PC-9 (cell line): Measurements from ENCODE around the gene NINJ2. TPM values are rescaled to one million over a fixed set of nuclear protein-coding genes. Genes with fewer than 3 reads are reported as not detected.

Experiments
- BruUV-seq: library from RNA; stranded (reverse); fragments of 400-500 nt; replicated peaks from 2 replicates; lab custom pipeline; 2021; lab: Mats Ljungman, UMichigan
- CTCF ChIA-PET: fragments of 300-600 bp; sonication (Branson Sonifier 250); formaldehyde crosslinking; loops from one replicate; lab custom pipeline; 2022; ENCODE audit warnings: antibody characterized with exemption; lab: Charles Lee
- POLR2A ChIA-PET: fragments of 300-600 bp; sonication (Branson Sonifier 250); formaldehyde crosslinking; loops from one replicate; lab custom pipeline; 2022; ENCODE audit warnings: antibody characterized with exemption; ENCODE audit not compliant: unreplicated experiment; lab: Charles Lee
- DNase-seq, 2 experiments: peaks; one replicate each; pipeline versions ENCODE4 v3.0.0 to v3.0.0-alpha.2; 2015 to 2022; ENCODE audit warnings: mixed read lengths in 1 of 2
- H2AFZ ChIP-seq: fragments of 200-600 bp; sonication (generic); 2 replicates; pipeline ENCODE4 v1.8.1; 2017; ENCODE audit warnings: antibody characterized with exemption
- H3F3A ChIP-seq: fragments of 200-600 bp; sonication (generic); 2 replicates; pipeline ENCODE4 v1.8.1; 2017; ENCODE audit warnings: antibody characterized with exemption, mild to moderate bottlenecking, low read depth; ENCODE audit not compliant: insufficient read depth
- H3K27ac ChIP-seq: fragments of 200-600 bp; sonication (generic); 2 replicates; pipeline ENCODE4 v1.6.1; 2016; ENCODE audit warnings: mixed run types
- H3K27me3 ChIP-seq: fragments of 200-600 bp; sonication (generic); 2 replicates; pipeline ENCODE4 v1.6.1; 2016; ENCODE audit warnings: low read depth, mixed run types; ENCODE audit not compliant: insufficient read depth
- H3K36me3 ChIP-seq: fragments of 200-600 bp; sonication (generic); 2 replicates; pipeline ENCODE4 v1.6.1; 2016; ENCODE audit warnings: low read depth, mixed run types
- H3K4me1 ChIP-seq: fragments of 200-600 bp; sonication (generic); replicated peaks from 2 replicates; pipeline ENCODE4 v1.6.1; 2016; ENCODE audit warnings: mixed run types; ENCODE audit not compliant: insufficient read depth
- H3K4me2 ChIP-seq: fragments of 200-600 bp; sonication (generic); 2 replicates; pipeline ENCODE4 v1.6.1; 2017; ENCODE audit warnings: mixed run types
- H3K4me3 ChIP-seq: fragments of 200-600 bp; sonication (generic); 2 replicates; pipeline ENCODE4 v1.6.1; 2016; ENCODE audit warnings: mixed run types
- H3K79me2 ChIP-seq: fragments of 200-600 bp; sonication (generic); 2 replicates; pipeline ENCODE4 v1.6.1; 2017; ENCODE audit warnings: low read depth, mixed run types
- H3K9me2 ChIP-seq: fragments of 200-600 bp; sonication (generic); 2 replicates; pipeline ENCODE4 v1.8.1; 2017; ENCODE audit warnings: mild to moderate bottlenecking; ENCODE audit not compliant: insufficient read depth
- H3K9me3 ChIP-seq: fragments of 200-600 bp; sonication (generic); 2 replicates; pipeline ENCODE4 v1.8.1; 2016; ENCODE audit warnings: low read depth; ENCODE audit not compliant: insufficient read depth
- H4K20me1 ChIP-seq: fragments of 200-600 bp; sonication (generic); 2 replicates; pipeline ENCODE4 v1.8.1; 2017; ENCODE audit not compliant: insufficient read depth
- CTCF ChIP-seq: fragments of 200-600 bp; sonication (generic); conservative IDR thresholded peaks from 2 replicates; pipeline ENCODE4 v1.6.1; 2017; ENCODE audit warnings: mixed run types, antibody characterized with exemption, mild to moderate bottlenecking, moderate library complexity
- EZH2 ChIP-seq: fragments of 200-600 bp; sonication (generic); IDR thresholded peaks from 2 replicates; pipeline ENCODE4 v1.8.0; 2017; ENCODE audit warnings: antibody characterized with exemption, low read depth
- intact Hi-C: fragments of 100-400 bp; cut with micrococcal nuclease; formaldehyde crosslinking; loops from one replicate; pipeline ENCODE4 v1.10.0; 2022; ENCODE audit not compliant: unreplicated experiment
- total RNA-seq: library from RNA; stranded (reverse); gene quantifications from 2 replicates; pipeline ENCODE4 v1.2.3, GENCODE V29; 2021

Gene NINJ2
- total RNA-seq, 1 experiment from 2014 or later: 19.3 TPM

DNA sequence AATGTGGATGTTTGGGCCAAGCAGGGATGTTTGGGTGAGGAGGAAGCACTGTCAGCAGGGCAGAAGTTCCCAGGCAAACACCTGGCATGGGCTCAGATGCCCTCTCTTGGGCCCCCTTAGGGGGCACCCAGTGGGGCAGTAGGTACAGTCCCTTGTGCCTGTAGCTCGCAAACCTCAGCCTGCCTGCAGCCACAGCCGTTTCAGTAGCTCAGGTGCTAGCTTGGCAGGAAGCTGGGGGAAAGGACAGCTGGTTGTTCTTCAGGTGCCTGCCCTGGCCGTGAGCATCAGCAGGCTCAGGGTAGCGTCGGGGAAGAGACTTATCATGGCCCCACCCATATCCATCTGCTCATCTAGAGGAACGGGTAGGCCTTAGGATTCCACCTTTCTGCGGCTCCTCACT is 136.0 kb downstream of the NINJ2 start:
- no TSS peak for BruUV-seq
- Histone ChIP-seq H3K36me3 (no peaks in the 10 kb centered on the region), H2AFZ (no peak overlapping the region), H3K4me2 (no peak overlapping the region), H3K27ac (no peak overlapping the region), H4K20me1 (no peaks in the 10 kb centered on the region), H3K9me3 (peaks cover 4% of the 10 kb centered on the region; the same call in 1 of the 2 replicates), H3K4me3 (no peak overlapping the region), H3K79me2 (no peaks in the 10 kb centered on the region), H3F3A (peaks cover 9% of the 10 kb centered on the region), H3K27me3 (no peaks in the 10 kb centered on the region), H3K9me2 (no peaks in the 10 kb centered on the region), H3K4me1 (peaks cover 5% of the 10 kb centered on the region)
- no peak for DNase-seq
- intact Hi-C loops: no loop called here
- POLR2A ChIA-PET: interaction anchor here (0.7 kb wide), 1 partner anchor 83 kb away, joined by 4 read pairs; no protein-coding TSS in a partner anchor
- CTCF ChIA-PET: interaction anchor here (0.6 kb wide), 1 partner anchor 83 kb away, joined by 3 read pairs; no protein-coding TSS in a partner anchor
- TF ChIP-seq CTCF: no peak

DNA sequence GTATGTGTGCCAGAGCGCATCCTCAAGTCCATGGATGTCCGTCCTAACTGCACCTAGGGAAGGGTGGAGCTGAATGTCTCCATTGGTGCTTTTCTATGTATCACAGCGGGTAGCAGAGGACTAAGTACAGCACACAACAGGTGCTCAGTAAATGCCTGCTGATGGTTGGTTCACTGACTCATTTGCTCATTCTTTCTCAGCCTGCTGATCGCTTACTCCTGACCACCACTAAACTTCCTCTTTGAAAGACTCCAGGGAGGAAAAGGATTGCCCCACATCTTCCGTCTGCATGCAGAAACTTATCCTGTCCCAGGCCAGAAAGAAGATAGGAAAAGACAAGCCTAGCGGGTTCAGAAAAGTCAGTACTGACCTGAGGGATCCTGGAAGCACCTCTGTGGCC is 137.2 kb downstream of the NINJ2 start:
- Histone ChIP-seq H3F3A (peaks cover 9% of the 10 kb centered on the region), H4K20me1 (no peaks in the 10 kb centered on the region), H3K4me1 (peaks cover 5% of the 10 kb centered on the region), H3K79me2 (no peaks in the 10 kb centered on the region), H3K27me3 (no peaks in the 10 kb centered on the region), H2AFZ (no peak overlapping the region), H3K4me3 (no peak overlapping the region), H3K4me2 (no peak overlapping the region), H3K9me2 (no peaks in the 10 kb centered on the region), H3K27ac (no peak overlapping the region), H3K36me3 (no peaks in the 10 kb centered on the region), H3K9me3 (peaks cover 4% of the 10 kb centered on the region; the same call in 1 of the 2 replicates)
- no TSS peak for BruUV-seq
- intact Hi-C loops: no loop called here
- no peak for DNase-seq
- CTCF ChIA-PET: no interaction called here
- TF ChIP-seq EZH2 (no peak), CTCF (no peak)
- POLR2A ChIA-PET: no interaction called here

DNA sequence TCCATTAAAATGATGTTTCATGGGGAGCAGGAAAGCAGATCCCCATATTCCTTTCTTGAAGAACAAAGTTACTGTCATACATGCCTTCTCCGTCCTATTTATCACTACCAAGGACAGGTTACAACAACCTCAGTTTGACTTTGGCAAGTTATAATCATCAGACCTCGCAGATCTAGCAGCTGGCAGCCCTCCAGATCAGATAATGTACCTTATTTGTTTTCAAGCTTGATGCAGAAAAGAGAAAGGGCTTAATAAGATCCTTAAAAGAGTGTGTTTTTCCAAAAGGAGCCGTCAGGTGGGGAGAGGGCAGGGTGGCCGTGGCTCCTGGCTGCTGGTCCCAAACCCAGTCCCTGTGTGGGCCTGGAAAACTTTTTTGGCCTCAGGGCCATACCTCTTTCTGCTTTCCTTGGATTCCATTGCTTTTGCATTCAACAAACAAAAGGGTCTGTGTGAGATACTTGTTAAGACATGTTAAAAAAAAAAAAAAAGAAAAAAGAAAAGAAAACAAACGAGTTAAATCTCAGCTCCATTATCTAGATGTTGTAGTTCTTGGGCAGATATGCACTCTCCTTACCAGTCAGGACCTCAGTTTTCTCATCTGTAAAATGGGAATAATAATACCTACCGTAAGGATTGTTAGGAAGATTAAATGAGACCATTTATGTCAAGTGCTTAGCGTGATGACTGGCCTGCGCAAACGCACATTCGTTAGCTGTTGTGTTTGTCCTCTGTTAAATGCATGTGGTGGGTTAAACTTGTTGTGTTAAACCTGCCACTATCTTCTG is 138.9 kb downstream of the NINJ2 start:
- Histone ChIP-seq H3K4me2 (peak overlapping the region; percentile 27; the same call in 1 of the 2 replicates), H3K79me2 (no peaks in the 10 kb centered on the region), H3F3A (peaks cover 9% of the 10 kb centered on the region), H3K27me3 (peaks cover 14% of the 10 kb centered on the region; the same call in 1 of the 2 replicates), H3K36me3 (no peaks in the 10 kb centered on the region), H3K9me2 (no peaks in the 10 kb centered on the region), H3K4me1 (peaks cover 5% of the 10 kb centered on the region), H3K4me3 (no peak overlapping the region), H3K9me3 (0 out of 2 replicates have a peak, but pooled peaks cover 3% of the 10 kb centered on the region), H3K27ac (no peak overlapping the region), H2AFZ (no peak overlapping the region), H4K20me1 (no peaks in the 10 kb centered on the region)
- ChIA-PET POLR2A (no interaction called here), CTCF (no interaction called here)
- TF ChIP-seq EZH2 (no peak), CTCF (no peak)
- DNase-seq: peak; percentile 59 to 62
- intact Hi-C loops: no loop called here
- no TSS peak for BruUV-seq
